Activated CD4-positive, CD25-positive, alpha-beta regulatory T cell treated with anti-CD3 and anti-CD28 coated beads, Interleukin-2, amount 50 U/mL, for 72 hours (primary cell): ENCODE measurements around the gene PLSCR1.

Experiments used
- DNase-seq: peaks from one replicate; pipeline ENCODE4 v3.0.0; 2021

Gene PLSCR1, protein sequence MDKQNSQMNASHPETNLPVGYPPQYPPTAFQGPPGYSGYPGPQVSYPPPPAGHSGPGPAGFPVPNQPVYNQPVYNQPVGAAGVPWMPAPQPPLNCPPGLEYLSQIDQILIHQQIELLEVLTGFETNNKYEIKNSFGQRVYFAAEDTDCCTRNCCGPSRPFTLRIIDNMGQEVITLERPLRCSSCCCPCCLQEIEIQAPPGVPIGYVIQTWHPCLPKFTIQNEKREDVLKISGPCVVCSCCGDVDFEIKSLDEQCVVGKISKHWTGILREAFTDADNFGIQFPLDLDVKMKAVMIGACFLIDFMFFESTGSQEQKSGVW

DNA sequence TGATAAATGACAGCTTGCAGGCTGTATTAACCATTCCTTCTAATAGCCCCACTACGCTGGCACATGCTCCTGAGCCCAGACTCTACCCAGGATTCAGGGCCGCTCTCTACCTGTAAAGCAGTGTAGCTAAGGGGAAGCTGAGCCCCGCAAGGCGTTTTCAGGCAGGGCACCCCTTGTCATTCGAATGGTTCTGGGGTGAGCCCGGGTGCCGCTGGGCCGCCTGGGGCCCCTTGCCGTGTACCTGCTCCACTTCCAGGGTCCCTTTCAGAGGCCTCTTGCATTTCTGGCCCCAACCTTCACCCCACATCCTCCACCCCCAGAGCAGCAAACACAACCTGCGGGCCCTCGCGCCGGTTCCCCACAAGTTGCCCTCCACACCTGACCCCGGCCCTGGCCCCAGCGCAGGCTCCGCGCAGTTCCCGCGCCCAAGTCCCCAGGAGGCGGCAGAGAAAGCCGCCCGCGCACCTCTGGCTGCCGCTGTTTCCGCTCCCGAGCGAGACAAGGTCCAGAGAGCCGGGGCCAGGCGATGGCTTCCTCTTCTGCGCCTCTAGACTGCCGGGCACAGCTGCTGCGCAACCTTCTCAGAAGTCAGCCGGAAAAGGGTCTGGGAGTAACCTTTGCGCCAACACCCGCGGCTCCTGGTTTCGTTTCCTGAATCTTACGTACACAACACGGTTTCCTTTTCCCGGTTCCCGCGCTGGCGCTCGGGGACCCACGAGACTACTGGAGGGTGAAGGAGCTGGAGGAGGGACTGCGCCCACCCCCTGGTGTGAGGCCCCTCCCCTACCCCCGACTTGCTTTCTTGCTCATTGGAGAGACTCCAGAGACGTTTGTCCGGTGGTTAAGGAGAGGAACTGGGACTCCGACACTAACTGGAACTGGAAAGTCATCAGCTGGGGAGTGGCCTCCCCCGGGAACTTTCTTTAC lies at the start of gene PLSCR1:
PLSCR1 (minus strand) TSS at position 606 of the 927 bp plus-strand sequence. CDS start 8,055 bp downstream, outside the sequence.
- DNase-seq: peak; percentile 67

DNA sequence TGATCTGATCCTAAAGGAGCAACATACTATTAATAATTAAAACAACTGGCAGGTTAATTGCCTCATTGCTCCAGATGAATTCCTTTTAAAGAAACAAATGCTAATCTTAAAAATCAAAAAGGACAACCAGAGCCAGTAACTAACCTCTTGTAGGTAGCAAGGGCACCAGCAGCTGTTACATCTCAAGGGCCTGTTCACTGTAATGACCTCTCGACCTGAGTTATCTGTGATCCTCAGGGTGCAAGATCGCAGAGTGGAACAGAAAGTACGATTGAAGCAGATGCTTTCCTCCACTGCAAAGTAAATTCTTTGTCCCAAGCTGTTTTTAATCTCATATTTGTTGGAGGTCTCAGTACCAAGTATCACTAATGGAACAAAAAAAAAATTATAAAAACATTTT lies 49.4 kb upstream of the PLSCR1 start:
- no peak for DNase-seq

DNA sequence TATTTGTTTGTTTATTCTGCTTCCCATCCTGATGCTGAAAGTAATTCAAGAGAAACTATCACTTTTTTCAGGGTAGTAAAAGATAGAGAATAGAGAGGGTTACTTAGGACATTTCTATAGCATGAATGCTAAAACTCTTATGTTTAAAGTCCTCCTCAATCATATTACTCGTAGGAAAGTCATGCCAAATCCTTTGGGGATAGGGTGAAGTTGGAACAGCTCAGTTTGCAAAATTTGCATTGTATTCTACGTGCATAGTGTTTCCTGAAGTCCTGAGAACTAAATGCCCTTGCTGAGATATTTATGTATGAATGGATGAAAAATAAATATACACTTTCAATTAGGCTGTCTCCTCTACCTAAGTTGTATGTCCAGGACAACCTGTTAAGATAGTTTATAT lies 46.1 kb upstream of the PLSCR1 start:
- DNase-seq: no peak

DNA sequence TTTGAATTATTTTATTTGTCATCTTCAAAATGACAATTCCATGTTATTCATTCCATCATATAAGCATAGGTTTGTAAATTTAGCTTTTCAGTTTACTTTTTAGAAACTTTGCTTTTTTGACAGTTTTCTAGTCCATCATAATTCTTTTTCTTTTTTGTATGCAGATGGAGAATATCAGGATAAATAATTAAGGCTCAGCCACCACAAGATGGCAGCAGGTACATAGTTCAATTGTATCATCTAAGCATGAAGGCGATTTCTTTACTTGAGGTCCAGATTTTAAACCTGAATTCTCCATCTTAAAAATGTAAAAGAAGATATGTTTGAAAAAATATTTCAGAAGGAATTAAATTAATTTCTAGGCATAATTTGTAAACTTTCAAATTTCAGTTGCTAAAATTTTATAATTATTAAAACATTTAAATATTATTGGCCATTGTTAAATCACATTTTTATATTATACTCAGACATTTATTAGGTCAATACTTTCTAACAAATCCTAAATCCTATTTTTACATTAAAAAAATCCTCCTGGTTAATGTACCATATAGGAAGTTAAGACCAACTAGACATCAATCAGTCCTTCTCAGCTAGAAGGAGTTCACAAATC lies 45.6 kb upstream of the PLSCR1 start:
- DNase-seq: no peak

DNA sequence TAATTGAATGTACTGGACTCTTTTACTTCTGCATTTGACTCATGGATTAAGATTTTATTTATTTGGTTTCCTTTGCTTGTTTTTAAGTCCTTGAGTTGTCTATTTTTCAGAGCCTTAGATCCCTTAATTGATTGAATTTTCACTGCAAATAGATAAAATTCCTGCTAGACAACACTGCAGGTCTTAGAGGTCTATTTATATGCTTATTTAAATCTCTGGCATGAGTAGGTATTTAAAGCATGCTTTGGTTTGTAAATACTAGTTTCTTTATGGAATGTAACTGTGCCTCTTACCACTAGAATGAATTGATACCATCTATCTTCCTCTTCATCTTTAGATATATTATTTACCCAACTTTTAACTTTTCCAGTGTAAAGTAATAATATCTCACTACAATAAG lies 40.7 kb upstream of the PLSCR1 start:
- DNase-seq: no peak

DNA sequence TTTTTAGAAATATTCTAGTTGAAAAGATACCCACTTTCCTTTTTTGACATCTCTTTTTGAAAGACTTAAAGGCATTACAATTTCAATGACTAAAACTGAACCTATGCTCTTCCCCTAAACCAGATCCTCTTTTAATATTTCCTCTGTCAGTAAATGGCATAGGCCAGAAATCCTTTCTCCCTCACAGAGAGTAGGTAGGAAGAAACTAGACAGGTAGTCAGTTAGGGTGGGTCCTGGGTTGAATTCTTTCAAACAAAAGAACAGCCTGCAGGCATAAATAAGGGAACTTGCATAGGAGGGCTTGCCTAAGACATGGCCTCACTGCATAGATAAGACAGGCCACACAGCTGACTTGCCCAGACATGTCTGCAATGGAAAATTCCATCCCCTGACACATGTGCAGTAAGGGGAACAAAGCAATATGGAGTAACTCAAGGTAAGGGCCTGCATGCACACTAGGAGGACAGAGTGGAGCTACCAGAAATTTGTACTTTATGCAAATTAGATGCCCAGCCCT lies 37.6 kb upstream of the PLSCR1 start:
- DNase-seq: no peak

DNA sequence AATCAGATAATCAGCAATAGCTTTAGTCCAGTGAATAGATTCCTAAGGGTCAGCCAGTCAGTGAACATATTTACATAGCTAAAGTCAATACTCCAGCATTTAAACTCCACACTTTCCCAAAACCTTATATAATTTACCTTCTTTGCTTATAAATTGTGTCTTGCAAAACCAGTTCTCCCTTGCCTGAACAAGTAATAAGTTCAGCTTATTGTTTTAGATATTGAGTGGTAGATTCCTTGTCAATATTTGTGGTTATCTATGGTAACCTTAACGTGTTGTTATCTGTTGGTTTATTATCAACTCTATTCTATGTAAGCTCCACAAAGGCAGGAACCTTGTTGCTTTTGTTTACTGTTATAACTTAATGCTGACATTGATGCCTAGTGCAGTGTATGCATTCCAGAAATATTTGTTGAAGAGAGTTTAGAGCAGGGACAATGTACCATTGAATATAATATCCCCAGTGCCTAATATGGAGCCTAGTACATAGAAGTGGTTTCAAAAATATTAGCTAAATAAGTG lies 36.7 kb upstream of the PLSCR1 start:
- no peak for DNase-seq

DNA sequence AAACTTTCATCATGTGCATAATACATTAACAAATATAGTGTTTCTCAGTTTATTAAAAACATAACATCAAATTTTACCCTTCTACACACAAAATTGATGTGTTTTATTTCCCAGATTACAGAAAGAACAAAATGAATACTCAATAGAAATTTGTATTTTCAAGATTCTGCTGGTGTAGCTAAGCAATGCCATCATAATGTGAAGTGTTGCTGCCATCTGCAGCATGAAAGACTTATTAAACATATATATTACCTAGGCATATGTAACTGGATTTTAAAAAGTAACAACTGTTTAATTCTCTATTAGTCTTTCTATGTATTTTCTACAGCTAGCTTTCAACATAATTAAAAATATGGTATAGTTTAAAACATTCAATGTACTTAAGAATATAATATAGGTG lies 33.3 kb upstream of the PLSCR1 start:
- no peak for DNase-seq

DNA sequence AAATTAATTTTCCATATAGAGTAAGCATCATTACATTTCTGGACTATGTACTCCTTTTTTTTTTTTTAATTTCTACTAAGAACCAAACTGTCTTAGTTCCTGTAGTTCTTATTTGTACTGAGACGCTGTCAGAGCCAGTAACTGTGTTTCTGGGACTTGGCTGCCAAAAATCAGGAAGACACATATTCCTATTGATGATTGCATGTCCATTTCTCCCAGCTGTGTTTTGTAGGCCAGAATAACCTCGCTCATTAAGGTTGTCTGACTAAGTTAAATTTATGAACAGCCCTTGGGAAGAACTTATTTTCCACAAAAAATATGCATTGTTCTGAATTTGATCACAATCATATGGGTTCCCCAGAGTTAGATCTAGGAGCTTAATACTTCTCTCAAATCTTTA lies 31.2 kb upstream of the PLSCR1 start:
- no peak for DNase-seq

DNA sequence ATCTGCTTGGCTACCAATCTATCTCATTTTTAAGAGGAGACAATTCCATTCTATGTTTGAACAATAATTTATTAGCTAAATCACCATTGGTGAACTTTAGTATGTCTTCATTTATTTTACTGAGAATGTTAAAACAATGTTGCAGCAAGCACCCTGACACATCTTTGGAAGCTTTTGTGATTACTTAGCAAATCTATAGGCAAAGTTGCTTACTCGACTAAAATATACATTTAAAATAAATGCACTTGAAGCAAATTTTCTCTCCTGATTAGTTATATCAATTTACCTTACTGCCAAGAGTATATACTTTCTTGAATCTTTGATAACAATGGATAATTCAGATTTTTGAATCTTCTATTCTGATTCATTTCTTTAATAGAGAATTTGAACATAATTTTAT lies 29.8 kb upstream of the PLSCR1 start:
- no peak for DNase-seq

DNA sequence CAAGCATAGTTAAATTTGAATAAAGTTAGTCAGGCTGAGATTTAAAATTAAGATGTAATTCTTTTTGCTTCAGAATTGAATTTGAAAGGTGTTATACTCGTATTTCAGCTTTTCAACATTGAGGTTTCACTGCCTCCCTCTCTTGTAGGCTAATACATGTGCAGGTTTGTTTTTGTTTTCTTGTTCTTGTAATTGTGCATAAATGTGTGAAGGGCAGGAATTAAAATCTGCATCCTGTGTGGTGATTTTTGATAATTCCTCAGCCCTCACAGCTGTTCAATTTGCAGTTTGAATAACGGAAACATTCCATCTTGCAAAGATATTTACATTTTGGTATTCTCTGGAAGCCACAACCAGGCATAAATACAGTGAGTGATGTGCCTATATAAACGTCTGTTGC lies 24.9 kb upstream of the PLSCR1 start:
- no peak for DNase-seq

DNA sequence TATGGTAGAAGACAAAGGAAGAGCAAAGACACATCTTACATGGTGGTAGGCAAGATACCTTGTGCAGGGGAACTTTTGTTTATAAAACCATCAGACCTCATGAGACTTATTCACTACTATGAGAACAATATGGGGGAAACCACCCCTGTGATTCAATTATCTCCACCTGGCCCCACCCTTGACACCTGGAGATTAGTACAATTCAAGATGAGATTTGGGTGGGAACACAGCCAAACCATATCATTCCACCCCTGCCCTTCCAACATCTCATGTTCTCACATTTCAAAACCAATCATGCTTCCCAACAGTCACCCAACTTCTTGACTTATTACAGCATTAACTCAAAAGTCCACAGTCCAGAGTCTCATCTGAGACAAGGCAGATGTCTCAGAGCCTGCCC lies 21.7 kb upstream of the PLSCR1 start:
- no peak for DNase-seq

DNA sequence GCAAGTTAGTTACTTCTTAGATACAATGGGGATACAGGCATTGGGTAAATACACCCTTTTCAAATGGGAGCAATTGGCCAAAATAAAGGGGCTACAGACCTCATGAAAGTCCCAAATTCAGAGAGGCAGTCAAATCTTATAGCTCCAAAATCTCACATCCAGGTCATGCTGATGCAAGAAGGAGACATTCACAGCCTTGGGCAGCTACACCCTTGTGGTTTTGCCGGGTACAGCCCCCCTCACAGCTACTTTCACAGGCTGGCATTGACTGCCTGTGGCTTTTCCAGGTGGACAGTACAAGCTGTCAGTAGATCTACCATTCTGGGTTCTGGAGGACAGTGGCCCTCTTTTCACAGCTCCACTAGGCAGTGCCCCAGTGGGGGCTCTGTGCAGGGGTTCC lies 17.5 kb upstream of the PLSCR1 start:
- DNase-seq: no peak

DNA sequence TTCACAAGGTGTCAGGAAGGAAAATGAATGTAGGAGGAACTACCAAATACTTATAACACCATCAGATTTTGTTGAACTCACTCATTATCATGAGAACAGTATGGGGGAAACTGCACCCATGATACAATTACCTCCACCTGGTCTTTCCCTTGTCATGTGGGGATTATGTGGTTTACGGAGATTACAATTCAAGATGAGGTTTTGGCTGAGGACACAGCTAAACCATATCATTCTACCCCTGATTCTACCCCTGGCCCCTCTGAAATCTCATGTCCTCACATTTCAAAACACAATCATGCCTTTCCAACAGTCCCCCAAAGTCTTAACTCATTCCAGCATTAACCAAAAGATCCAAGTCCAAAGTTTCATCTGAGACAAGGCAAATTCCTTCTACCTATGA lies 17.1 kb upstream of the PLSCR1 start:
- DNase-seq: no peak

DNA sequence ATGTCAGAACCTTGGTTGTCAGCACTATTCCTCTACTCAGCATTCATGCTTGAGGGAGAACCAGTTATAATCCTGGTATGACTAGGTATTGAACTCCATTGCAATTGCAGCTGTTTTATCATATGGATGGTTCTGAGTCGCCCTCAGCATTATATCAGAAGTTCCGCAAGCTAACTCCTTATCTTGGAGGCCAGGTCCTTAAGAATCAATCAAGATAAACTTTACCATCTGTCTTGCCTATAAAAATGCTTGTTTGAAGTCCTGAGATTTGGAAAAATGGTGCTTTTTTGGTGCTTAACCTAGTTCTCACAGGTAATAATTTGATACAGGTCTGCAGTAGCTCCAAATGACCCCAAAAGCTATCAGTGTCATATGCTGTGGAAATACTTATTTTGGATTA lies 16.3 kb upstream of the PLSCR1 start:
- no peak for DNase-seq

DNA sequence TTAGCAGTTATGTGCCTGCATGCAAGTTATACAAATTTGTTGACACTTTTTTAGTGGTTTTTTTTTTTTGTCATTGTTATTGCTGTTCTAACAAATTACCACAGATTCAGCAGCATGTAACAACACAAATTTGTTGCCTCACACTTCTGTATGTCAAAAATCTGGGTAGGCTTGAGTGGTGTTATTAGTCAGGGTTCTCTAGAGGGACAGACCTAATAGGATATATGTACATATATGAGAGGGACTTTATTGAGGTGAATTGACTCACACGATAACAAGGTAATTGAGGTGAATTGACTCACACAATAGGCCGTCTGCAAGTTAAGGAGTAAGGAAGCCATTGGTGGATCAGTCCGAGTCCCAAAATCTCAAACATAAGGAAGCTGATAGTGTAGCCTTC lies 15.0 kb upstream of the PLSCR1 start:
- DNase-seq: no peak

DNA sequence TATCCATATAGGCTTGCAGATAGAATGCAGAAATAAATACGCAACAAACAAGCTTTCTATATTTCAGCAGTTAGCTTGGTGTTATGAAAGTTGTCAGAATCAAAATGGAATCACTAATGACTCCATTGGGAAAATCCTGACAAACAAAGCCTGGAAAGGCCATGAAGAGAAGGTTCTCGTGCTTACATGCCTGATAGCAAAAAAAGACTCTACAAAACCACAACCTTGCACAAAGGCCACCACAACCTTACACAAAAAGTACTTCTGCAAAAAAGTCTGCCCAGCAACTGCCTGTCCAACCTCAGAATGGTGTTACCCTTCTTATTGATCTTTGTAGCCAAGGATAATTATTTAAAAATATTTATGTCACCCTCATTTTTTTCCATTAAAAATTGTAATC lies 14.4 kb upstream of the PLSCR1 start:
- DNase-seq: no peak

DNA sequence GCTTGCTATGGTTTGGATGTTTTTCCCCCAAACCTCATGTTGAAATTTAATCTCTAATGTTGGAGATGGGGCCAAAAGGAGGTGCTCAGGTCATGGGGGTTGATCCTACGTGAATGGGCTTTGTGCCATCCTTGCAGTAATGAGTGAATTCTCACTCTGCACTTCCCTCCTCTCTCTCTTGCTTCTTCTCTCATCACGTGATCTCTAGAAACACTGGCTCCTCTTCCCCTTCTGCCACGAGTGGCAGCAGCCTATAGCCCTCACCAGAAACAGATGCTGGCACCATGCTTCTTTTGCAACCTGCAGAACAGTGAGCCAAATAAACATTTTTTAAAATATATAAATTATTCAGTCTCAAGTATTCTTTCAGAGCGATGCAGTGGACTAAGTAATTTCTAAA lies 13.3 kb upstream of the PLSCR1 start:
- no peak for DNase-seq

DNA sequence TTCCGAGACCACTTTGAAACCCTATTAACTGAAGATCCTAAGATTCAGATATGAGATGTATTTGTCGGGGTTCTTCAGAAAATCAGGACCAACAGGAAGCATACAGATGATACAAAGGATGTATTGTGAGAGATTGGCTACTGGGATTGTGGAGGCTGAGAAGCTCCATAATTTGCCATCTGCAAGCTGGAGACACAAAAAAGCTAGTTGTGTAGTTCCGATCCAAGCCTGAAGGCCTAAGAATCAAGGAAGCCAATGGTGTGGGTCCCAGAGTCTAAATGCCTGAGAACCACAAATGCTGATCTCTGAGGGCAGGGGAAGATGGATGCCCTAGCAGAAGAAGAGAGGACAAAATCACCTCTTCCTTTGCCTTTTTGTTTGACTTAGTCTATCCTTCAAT lies 10.9 kb upstream of the PLSCR1 start:
- no peak for DNase-seq

DNA sequence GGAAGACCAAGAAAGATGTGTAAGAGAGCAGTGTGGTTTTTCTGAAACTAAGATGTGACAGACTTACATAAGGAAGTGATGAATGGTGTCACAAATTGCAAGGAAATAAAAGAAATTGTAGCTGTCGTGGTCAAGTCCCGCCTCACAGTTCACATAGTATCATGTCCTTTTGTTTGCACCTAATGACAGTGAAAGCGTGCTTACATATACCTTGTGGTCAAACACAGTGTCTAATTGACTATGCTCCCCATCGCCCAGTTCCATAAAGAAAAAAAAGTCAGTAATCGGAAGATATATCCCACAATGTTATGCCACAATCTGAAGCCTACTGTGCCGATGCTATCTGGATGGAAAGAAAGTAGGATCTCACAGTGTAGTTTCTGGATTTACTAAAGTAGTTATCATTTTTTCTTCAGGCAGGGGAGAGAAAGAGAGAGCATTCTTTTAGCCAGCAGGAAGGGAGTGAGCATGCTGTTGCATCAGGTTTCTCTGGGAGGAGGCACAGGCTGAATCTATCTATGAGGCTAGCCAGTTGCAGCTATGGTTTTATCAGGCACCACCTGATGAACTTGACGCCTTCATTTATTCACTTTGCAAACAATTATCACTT lies 9.8 kb upstream of the PLSCR1 start:
- DNase-seq: no peak

DNA sequence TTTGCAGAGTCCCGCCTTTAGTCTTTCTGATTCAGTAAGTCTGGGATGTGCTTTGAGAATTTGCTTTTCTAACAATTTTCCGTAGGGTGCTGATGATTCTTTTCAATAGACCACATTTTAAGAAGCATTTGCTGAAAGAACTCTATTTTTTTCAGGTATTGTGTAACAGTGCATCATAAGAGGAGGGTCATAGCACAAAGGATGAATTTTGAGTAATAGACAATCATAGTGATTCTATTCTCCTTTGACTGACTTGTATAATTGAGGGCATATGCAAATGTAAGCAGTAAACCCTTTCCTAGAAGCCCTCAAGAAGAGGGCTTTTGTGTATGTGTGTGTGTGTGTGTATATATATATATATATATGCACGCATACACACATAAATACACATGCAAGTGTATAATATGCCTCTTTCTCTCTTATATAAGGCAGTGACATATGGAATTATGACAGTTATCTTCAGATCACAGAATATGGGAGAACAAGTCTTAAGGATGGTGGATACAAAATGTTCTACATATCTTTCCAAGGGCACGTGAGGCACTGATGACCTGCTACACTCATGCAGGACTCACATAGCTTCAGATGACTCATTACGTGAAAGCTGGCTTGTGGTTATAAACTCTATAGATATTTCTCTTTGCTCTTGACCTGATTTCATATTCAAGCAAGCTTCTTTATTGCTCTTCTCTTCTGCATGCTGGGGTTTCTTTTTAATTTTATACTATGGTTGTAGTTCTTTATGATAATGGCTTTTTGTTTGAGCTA lies 6.5 kb upstream of the PLSCR1 start:
- DNase-seq: no peak

DNA sequence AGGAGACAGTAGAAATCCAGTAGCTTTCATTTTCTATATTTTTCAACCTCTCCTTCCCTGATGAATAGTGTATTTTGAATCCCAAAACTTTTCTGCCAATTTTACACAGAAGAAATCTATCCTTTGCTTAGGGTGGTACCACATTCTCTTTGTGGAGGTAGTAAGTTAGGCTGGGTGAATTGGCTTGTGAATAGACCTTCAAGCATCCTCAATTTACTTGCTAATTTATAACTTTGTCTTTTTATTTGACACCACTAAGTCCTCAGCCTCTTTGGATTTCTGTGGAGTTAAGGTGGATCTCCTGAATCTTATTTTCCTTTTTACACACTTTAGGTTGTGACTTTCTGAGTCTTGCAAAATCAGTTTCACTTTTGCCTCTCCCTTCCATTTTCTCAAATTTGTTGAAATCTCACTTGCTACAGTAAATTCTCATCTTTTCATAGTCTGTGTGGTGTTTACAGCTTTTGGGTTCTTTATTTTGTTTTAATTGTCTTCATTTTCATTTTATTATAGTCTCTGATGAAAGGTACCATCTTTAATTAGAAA lies 5.7 kb upstream of the PLSCR1 start:
- DNase-seq: no peak
